Ishikawa (cell line): Measurements from ENCODE around the gene RASA3.

Experiments
- CEBPB ChIP-seq: IDR thresholded peaks from 2 replicates; pipeline ENCODE4 v1.6.1; 2012
- CREB1 ChIP-seq: IDR thresholded peaks from 2 replicates; pipeline ENCODE4 v1.6.1; 2012; ENCODE audit warnings: low read depth
- EGR1 ChIP-seq: IDR thresholded peaks from 2 replicates; pipeline ENCODE4 v1.6.1; 2012
- EP300 ChIP-seq: IDR thresholded peaks from 2 replicates; pipeline ENCODE4 v1.6.1; 2012; ENCODE audit warnings: borderline replicate concordance
- FOXM1 ChIP-seq: IDR thresholded peaks from 2 replicates; pipeline ENCODE4 v1.6.1; 2012; ENCODE audit warnings: low read depth, borderline replicate concordance
- MAX ChIP-seq: IDR thresholded peaks from 2 replicates; pipeline ENCODE4 v1.6.1; 2012
- NFIC ChIP-seq: IDR thresholded peaks from 2 replicates; pipeline ENCODE4 v1.6.1; 2012
- RAD21 ChIP-seq: IDR thresholded peaks from 2 replicates; pipeline ENCODE4 v1.6.1; 2012; ENCODE audit warnings: low read depth
- REST ChIP-seq: IDR thresholded peaks from 2 replicates; pipeline ENCODE4 v1.6.1; 2012; ENCODE audit warnings: low read depth, mild to moderate bottlenecking
- TAF1 ChIP-seq: IDR thresholded peaks from 2 replicates; pipeline ENCODE4 v1.6.1; 2012; ENCODE audit warnings: low read depth, mild to moderate bottlenecking
- TCF12 ChIP-seq: IDR thresholded peaks from 2 replicates; pipeline ENCODE4 v1.6.1; 2012; ENCODE audit warnings: low read depth
- TEAD4 ChIP-seq: IDR thresholded peaks from 2 replicates; pipeline ENCODE4 v1.6.1; 2012
- USF1 ChIP-seq: IDR thresholded peaks from 2 replicates; pipeline ENCODE4 v1.6.1; 2012
- YY1 ChIP-seq: IDR thresholded peaks from 2 replicates; pipeline ENCODE4 v1.6.1; 2012; ENCODE audit warnings: low read depth
- ZBTB7A ChIP-seq: IDR thresholded peaks from 2 replicates; pipeline ENCODE4 v1.6.1; 2012; ENCODE audit warnings: low read depth

Gene RASA3

GRCh38 chr13:114053026-114053425, 79.4 kb downstream of the RASA3 start:
- TF ChIP-seq RAD21: no peak
- TF ChIP-seq EP300: no peak
- TF ChIP-seq CEBPB: no peak
- TF ChIP-seq USF1: no peak
- TF ChIP-seq CREB1: no peak
- no peak for TF ChIP-seq YY1
- no peak for TF ChIP-seq ZBTB7A
- TF ChIP-seq EGR1: no peak
- TF ChIP-seq FOXM1: no peak
- no peak for TF ChIP-seq TAF1
- no peak for TF ChIP-seq TEAD4
- no peak for TF ChIP-seq MAX
- TF ChIP-seq REST: no peak
- TF ChIP-seq NFIC: no peak
- no peak for TF ChIP-seq TCF12

- TF ChIP-seq CREB1 (no peak), MAX (no peak), TEAD4 (no peak), YY1 (no peak), CEBPB (no peak), NFIC (no peak), REST (no peak), RAD21 (no peak), FOXM1 (no peak), EP300 (no peak)
Observed at GRCh38 chr13:114050536-114051450, 81.6 kb downstream of the RASA3 start.

- TF ChIP-seq ZBTB7A (no peak), RAD21 (no peak), FOXM1 (no peak), CEBPB (no peak), USF1 (no peak), TCF12 (no peak), NFIC (no peak), TAF1 (no peak), MAX (no peak), EGR1 (no peak), REST (no peak), YY1 (no peak)
Observed at GRCh38 chr13:114049626-114050101, 82.8 kb downstream of the RASA3 start.

- no peak for TF ChIP-seq USF1
- TF ChIP-seq TEAD4: no peak
- TF ChIP-seq RAD21: no peak
- TF ChIP-seq EGR1: no peak
Observed at GRCh38 chr13:114049026-114049425, 83.4 kb downstream of the RASA3 start.
